Suprapubic skin (tissue), 4 donors: ENCODE data around the gene HECA. TPM values are rescaled to one million over a fixed set of nuclear protein-coding genes. Genes with fewer than 3 reads are reported as not detected.

Experiments used
- total RNA-seq, 4 donors: library from RNA; depleted of rRNA; stranded (reverse); fragments of >200 nt; gene quantifications; one replicate each; pipeline ENCODE4 v1.1.0, GENCODE V29; 2016

HECA gene
- total RNA-seq, 4 donors from 2014 or later: 56.7 to 101 (median 67.2) TPM

Other genes with a start within 250 kb of the HECA start
- 100 to 1,000 TPM in 1 of 4 donors, 10 to 100 TPM in 3; 44.5 to 187 (median 70.4) TPM for gene REPS1, start 146.8 kb upstream of the HECA start, total RNA-seq
- 10 to 100 TPM; 12.0 to 25.0 (median 16.0) TPM for gene ABRACL, start 106.3 kb upstream of the HECA start, total RNA-seq
- gene TXLNB, start 156.9 kb downstream of the HECA start, total RNA-seq: under 1 TPM; 0.10 to 0.59 (median 0.37) TPM
- 100 to 1,000 TPM; 167 to 239 (median 206) TPM for gene CITED2, start 239.6 kb downstream of the HECA start, total RNA-seq